H1 (cell line): ENCODE data around the gene TOP3B. TPM values are rescaled to one million over a fixed set of nuclear protein-coding genes. Genes with fewer than 3 reads are reported as not detected.
A peak's percentile ranks its signal among the peaks of the same experiment; 100 is the strongest.

Experiments used
- CTCF ChIA-PET: fragments of 300-600 bp; sonication (Branson Sonifier 250); formaldehyde crosslinking; loops from one replicate; lab custom pipeline; 2021; ENCODE audit not compliant: partially characterized antibody; lab: Charles Lee
- POLR2A ChIA-PET: fragments of 300-600 bp; sonication (Branson Sonifier 250); formaldehyde crosslinking; loops from one replicate; lab custom pipeline; 2021; ENCODE audit warnings: inconsistent platforms; ENCODE audit not compliant: partially characterized antibody; lab: Charles Lee
- DNase-seq, 2 experiments: peaks; one replicate each; pipeline versions ENCODE4 v3.0.0 to v3.0.0-alpha.2; 2010 to 2022; ENCODE audit warnings: low spot score in 2 of 2, low read depth in 1 of 2, mixed read lengths in 1 of 2
- FAIRE-seq: peaks from 2 replicates; lab custom pipeline; 2011; peaks lifted over from hg19 to GRCh38; lab: Jason Lieb, UNC
- H2AFZ ChIP-seq: 2 replicates; pipeline ENCODE4 v1.8.1; 2012; ENCODE audit warnings: low read length, inconsistent platforms
- H2AK5ac ChIP-seq: 2 replicates; pipeline ENCODE4 v1.6.1; 2013; ENCODE audit warnings: low read depth, low read length
- H2BK120ac ChIP-seq: replicated peaks from 2 replicates; pipeline ENCODE3; 2013; ENCODE audit warnings: low read depth, low read length, inconsistent platforms
- H2BK12ac ChIP-seq: 2 replicates; pipeline ENCODE4 v1.6.1; 2013; ENCODE audit warnings: low read depth, low read length
- H2BK15ac ChIP-seq: 2 replicates; pipeline ENCODE4 v1.6.1; 2013; ENCODE audit warnings: low read length
- H2BK20ac ChIP-seq: 2 replicates; pipeline ENCODE4 v1.6.1; 2013; ENCODE audit warnings: low read length
- H2BK5ac ChIP-seq: 2 replicates; pipeline ENCODE4 v1.6.1; 2013; ENCODE audit warnings: low read depth, low read length
- H3K14ac ChIP-seq: 2 replicates; pipeline ENCODE4 v1.6.1; 2013; ENCODE audit warnings: inconsistent platforms; ENCODE audit not compliant: insufficient read length
- H3K18ac ChIP-seq: 2 replicates; pipeline ENCODE4 v1.6.1; 2013; ENCODE audit warnings: low read length; ENCODE audit errors: extremely low read depth
- H3K23ac ChIP-seq: 2 replicates; pipeline ENCODE4 v1.6.1; 2013; ENCODE audit warnings: inconsistent platforms; ENCODE audit not compliant: insufficient read length
- H3K23me2 ChIP-seq: 2 replicates; pipeline ENCODE4 v1.6.1; 2013; ENCODE audit warnings: low read depth, low read length
- H3K27ac ChIP-seq: 2 replicates; pipeline ENCODE4 v1.6.1; 2011; ENCODE audit warnings: low read depth, low read length, inconsistent platforms
- H3K27me3 ChIP-seq, 4 experiments: replicated peaks in 1 of 4; 1 replicate in 1 of 4; 2 replicates in 3 of 4; pipeline versions ENCODE4 v1.6.1 to v1.8.1; 2011 to 2013; ENCODE audit warnings: low read length in 3 of 4, mild to moderate bottlenecking in 3 of 4, inconsistent platforms in 2 of 4, mixed read lengths in 2 of 4, moderate library complexity in 1 of 4; ENCODE audit not compliant: control insufficient read depth in 3 of 4, insufficient read depth in 3 of 4; ENCODE audit errors: extremely low read depth in 1 of 4
- H3K36me3 ChIP-seq, 4 experiments: 2 replicates each; pipeline versions ENCODE4 v1.6.1 to v1.8.1; 2011 to 2013; ENCODE audit warnings: mild to moderate bottlenecking in 4 of 4, low read length in 3 of 4, moderate library complexity in 2 of 4, control low read depth in 1 of 4, inconsistent platforms in 1 of 4; ENCODE audit not compliant: insufficient read depth in 4 of 4, control insufficient read depth in 2 of 4
- H3K4ac ChIP-seq: replicated peaks from 2 replicates; pipeline ENCODE3; 2013; ENCODE audit warnings: low read length, low read depth, mixed read lengths, inconsistent platforms; ENCODE audit not compliant: insufficient read length
- H3K4me1 ChIP-seq, 4 experiments: replicated peaks in 1 of 4; 1 replicate in 1 of 4; 2 replicates in 3 of 4; pipeline versions ENCODE4 v1.6.1 to v1.8.1; 2011 to 2013; ENCODE audit warnings: low read length in 3 of 4, inconsistent platforms in 2 of 4, mixed read lengths in 1 of 4; ENCODE audit not compliant: insufficient read depth in 4 of 4, control insufficient read depth in 3 of 4
- H3K4me2 ChIP-seq, 2 experiments: 2 replicates each; pipeline versions ENCODE4 v1.6.1 to v1.8.1; 2011 to 2013; ENCODE audit warnings: low read depth in 2 of 2, low read length in 2 of 2, control low read depth in 1 of 2, inconsistent platforms in 1 of 2, mild to moderate bottlenecking in 1 of 2; ENCODE audit not compliant: insufficient read depth in 1 of 2
- H3K4me3 ChIP-seq, 4 experiments: fragments of 200-600, 300-600 bp in 1 of 4; sonication (generic), shearing (Covaris generic), sonication (Bioruptor Twin) in 1 of 4; 2 replicates each; pipeline versions ENCODE4 v1.5.1 to v1.8.1; 2011 to 2016; ENCODE audit warnings: low read length in 4 of 4, low read depth in 3 of 4, control low read depth in 2 of 4, inconsistent platforms in 2 of 4, mild to moderate bottlenecking in 2 of 4, mixed read lengths in 1 of 4, moderate library complexity in 1 of 4; ENCODE audit not compliant: insufficient read depth in 2 of 4; ENCODE audit errors: extremely low read depth in 1 of 4
- H3K56ac ChIP-seq: replicated peaks from 2 replicates; pipeline ENCODE3; 2013; ENCODE audit warnings: low read depth, mild to moderate bottlenecking, mixed read lengths, low read length, inconsistent platforms; ENCODE audit not compliant: insufficient read length
- H3K79me1 ChIP-seq: 2 replicates; pipeline ENCODE4 v1.6.1; 2013; ENCODE audit warnings: low read depth, low read length, control low read depth
- H3K79me2 ChIP-seq, 2 experiments: 2 replicates each; pipeline versions ENCODE4 v1.6.1 to v1.8.1; 2012 to 2013; ENCODE audit warnings: low read length in 2 of 2, mild to moderate bottlenecking in 2 of 2, inconsistent platforms in 1 of 2; ENCODE audit not compliant: insufficient read depth in 2 of 2, control insufficient read depth in 1 of 2
- H3K9ac ChIP-seq, 4 experiments: replicated peaks in 1 of 4; 1 replicate in 1 of 4; 2 replicates in 3 of 4; pipeline versions ENCODE4 v1.6.1 to v1.8.1; 2011 to 2013; ENCODE audit warnings: low read depth in 3 of 4, low read length in 3 of 4, control low read depth in 2 of 4, mild to moderate bottlenecking in 2 of 4, moderate library complexity in 2 of 4, inconsistent platforms in 1 of 4; ENCODE audit errors: extremely low read depth in 1 of 4
- H3K9me3 ChIP-seq, 2 experiments: 2 replicates each; pipeline versions ENCODE4 v1.6.1 to v1.8.1; 2012 to 2013; ENCODE audit warnings: mild to moderate bottlenecking in 2 of 2, moderate library complexity in 2 of 2, control low read depth in 1 of 2, inconsistent platforms in 1 of 2, low read depth in 1 of 2, low read length in 1 of 2, mixed read lengths in 1 of 2; ENCODE audit not compliant: insufficient read depth in 2 of 2
- H4K20me1 ChIP-seq, 2 experiments: replicated peaks in 1 of 2; 2 replicates each; pipeline versions ENCODE3 to v1.8.1; 2011 to 2013; ENCODE audit warnings: inconsistent platforms in 2 of 2, low read length in 2 of 2, mild to moderate bottlenecking in 1 of 2; ENCODE audit not compliant: insufficient read depth in 2 of 2, control insufficient read depth in 1 of 2
- H4K5ac ChIP-seq: 2 replicates; pipeline ENCODE4 v1.6.1; 2013; ENCODE audit warnings: low read length, low read depth, mixed read lengths, inconsistent platforms; ENCODE audit not compliant: insufficient read length
- H4K8ac ChIP-seq: 2 replicates; pipeline ENCODE4 v1.8.0; 2013; ENCODE audit warnings: mild to moderate bottlenecking, moderate library complexity, low read length, inconsistent platforms; ENCODE audit not compliant: insufficient read depth; ENCODE audit errors: extremely low read depth
- H4K91ac ChIP-seq: replicated peaks from 2 replicates; pipeline ENCODE3; 2013; ENCODE audit warnings: low read length, mixed read lengths, inconsistent platforms; ENCODE audit not compliant: insufficient read length
- GTF2F1 ChIP-seq: IDR thresholded peaks from 2 replicates; pipeline ENCODE4 v1.6.1; 2012; ENCODE audit warnings: low read depth, low read length, improper control_type of control experiment, borderline replicate concordance
- KDM1A ChIP-seq: fragments of 200-600, 300-600 bp; sonication (generic); IDR thresholded peaks from 2 replicates; pipeline ENCODE4 v1.7.1; 2016; ENCODE audit warnings: mild to moderate bottlenecking, low read length, borderline replicate concordance
- RNF2 ChIP-seq: fragments of 200-900, 300-1000 bp; sonication (generic); IDR thresholded peaks from 2 replicates; pipeline ENCODE4 v1.7.1; 2016; ENCODE audit warnings: borderline replicate concordance, low read depth, mild to moderate bottlenecking, antibody characterized with exemption, low read length; ENCODE audit not compliant: poor library complexity, severe bottlenecking; ENCODE audit errors: missing control alignments
- SAP30 ChIP-seq: fragments of 300-600 bp; sonication (generic); IDR thresholded peaks from 2 replicates; pipeline ENCODE4 v1.7.1; 2012; ENCODE audit warnings: low read length, moderate library complexity, mild to moderate bottlenecking, inconsistent platforms; ENCODE audit not compliant: insufficient read depth, insufficient replicate concordance
- WGBS, 2 experiments: shearing (Covaris generic) in 1 of 2; methylation state at CpG; one replicate each; pipeline versions ENCODE4 v1.1.6 to v1.1.7; 2013 to 2015; ENCODE audit warnings: low lambda C conversion rate in 2 of 2, mixed read lengths in 2 of 2, inconsistent platforms in 1 of 2, low coverage in 1 of 2, missing lambda C conversion rate in 1 of 2; ENCODE audit not compliant: insufficient replicate concordance in 2 of 2, insufficient coverage in 1 of 2, insufficient read length in 1 of 2; ENCODE audit errors: extremely low coverage in 1 of 2, missing lambda C conversion rate in 1 of 2; 5-methylcytosine and 5-hydroxymethylcytosine counted together
- polyA plus RNA-seq, 7 experiments: library from polyadenylated mRNA; depleted of rRNA in 3 of 7; stranded (reverse) in 5 of 7; unstranded in 2 of 7; fragments of >200 nt in 5 of 7; fragments of 200-250 nt in 2 of 7; gene quantifications; 1 replicate in 5 of 7; 2 replicates in 1 of 7; 4 replicates in 1 of 7; pipeline versions ENCODE4 v1.2.1 to v1.2.3, GENCODE V29; 2011 to 2013; ENCODE audit warnings: missing spikeins in 2 of 7, mixed read lengths in 2 of 7
- total RNA-seq: library from RNA; stranded (reverse); fragmentation: NEBNext Ultra II Directional; extraction: Animal tissue kit (Norgen Biotek cat#: 25700); gene quantifications from 2 replicates; pipeline ENCODE4 v1.2.1, GENCODE V29; 2021
- TF ChIP-seq, protein P1 (sequence below), 3 experiments: IDR thresholded peaks; 1 replicate in 2 of 3; 2 replicates in 1 of 3; pipeline versions ENCODE4 v1.5.1 to v1.6.1; 2011; ENCODE audit warnings: low read length in 3 of 3, mild to moderate bottlenecking in 3 of 3, inconsistent platforms in 2 of 3, low read depth in 1 of 3, moderate library complexity in 1 of 3; ENCODE audit not compliant: insufficient read depth in 1 of 3; ENCODE audit errors: control extremely low read depth in 1 of 3
- TF ChIP-seq, protein P2 (sequence below): IDR thresholded peaks from 2 replicates; pipeline ENCODE4 v1.6.1; 2011; ENCODE audit warnings: low read length, improper control_type of control experiment

TOP3B gene
- total and polyA plus RNA-seq, 2 of the 8 experiments (the other 6 are each of a cell fraction or from before 2014, with no cell fraction given) = 30.4 to 52.8 TPM

DNA sequence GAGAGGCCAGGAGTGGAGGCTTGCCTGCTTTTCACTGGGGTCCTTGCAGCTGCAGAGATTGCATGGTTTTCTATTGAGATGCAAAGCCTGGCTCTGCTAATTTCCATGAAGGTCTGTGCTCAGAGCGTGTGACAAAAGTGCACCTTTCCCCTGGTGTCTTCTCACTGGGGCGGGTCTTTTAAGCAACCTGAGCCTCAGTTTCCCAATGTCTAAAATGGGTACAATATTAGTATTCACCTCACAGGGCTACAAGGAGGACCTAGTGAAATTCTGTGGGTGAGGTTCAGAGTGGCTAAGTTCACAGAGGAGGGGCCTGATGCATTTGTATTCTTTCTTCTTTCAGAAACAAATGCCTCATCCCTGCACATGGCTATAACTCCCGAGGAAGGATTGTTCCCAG lies 50.2 kb downstream of the TOP3B start:
- H4K8ac ChIP-seq = no peak overlapping the region
- no peak overlapping the region for H2AFZ ChIP-seq
- H4K20me1 ChIP-seq = peaks cover 0 to 2% of the 10 kb centered on the region in 2 experiments
- no peak overlapping the region for H2BK5ac ChIP-seq
- CTCF ChIA-PET = interaction anchor here (1.7 kb wide), 1 partner anchor 34 kb away, joined by 3 read pairs; no protein-coding TSS in a partner anchor
- H2BK120ac ChIP-seq = no peak overlapping the region
- 75% methylated on average over 3 of the region's 3 CpGs; no CpG with 5 or more reads in 1 of the 2 experiments for WGBS, 2 experiments
- no peaks in the 10 kb centered on the region for H3K79me1 ChIP-seq
- H2BK12ac ChIP-seq = no peak overlapping the region
- H2BK15ac ChIP-seq = no peak overlapping the region
- no peak overlapping the region for H4K5ac ChIP-seq
- no peak overlapping the region for H3K56ac ChIP-seq
- H3K4ac ChIP-seq = no peak overlapping the region
- H3K4me1 ChIP-seq = peaks cover 3 to 8% (median 5%) of the 10 kb centered on the region in 4 experiments; a peak in 6 of 7 replicates
- no peaks in the 10 kb centered on the region for H3K27me3 ChIP-seq
- H3K9ac ChIP-seq = 0 out of 7 replicates have a peak overlapping the region, but pooled peaks of 1 of the 4 experiments have one; percentile 10
- no peaks in the 10 kb centered on the region for H3K79me2 ChIP-seq
- FAIRE-seq (no peak), DNase-seq (no peak)
- TF ChIP-seq RNF2 = no peak
- peak; percentile 94 for TF ChIP-seq KDM1A
- TF ChIP-seq, protein P1, sequence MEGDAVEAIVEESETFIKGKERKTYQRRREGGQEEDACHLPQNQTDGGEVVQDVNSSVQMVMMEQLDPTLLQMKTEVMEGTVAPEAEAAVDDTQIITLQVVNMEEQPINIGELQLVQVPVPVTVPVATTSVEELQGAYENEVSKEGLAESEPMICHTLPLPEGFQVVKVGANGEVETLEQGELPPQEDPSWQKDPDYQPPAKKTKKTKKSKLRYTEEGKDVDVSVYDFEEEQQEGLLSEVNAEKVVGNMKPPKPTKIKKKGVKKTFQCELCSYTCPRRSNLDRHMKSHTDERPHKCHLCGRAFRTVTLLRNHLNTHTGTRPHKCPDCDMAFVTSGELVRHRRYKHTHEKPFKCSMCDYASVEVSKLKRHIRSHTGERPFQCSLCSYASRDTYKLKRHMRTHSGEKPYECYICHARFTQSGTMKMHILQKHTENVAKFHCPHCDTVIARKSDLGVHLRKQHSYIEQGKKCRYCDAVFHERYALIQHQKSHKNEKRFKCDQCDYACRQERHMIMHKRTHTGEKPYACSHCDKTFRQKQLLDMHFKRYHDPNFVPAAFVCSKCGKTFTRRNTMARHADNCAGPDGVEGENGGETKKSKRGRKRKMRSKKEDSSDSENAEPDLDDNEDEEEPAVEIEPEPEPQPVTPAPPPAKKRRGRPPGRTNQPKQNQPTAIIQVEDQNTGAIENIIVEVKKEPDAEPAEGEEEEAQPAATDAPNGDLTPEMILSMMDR (IDR thresholded peaks at IDR 0.05; ENCODE audit: control extremely low read depth in 1 of 3, insufficient read depth in 1 of 3, low read depth in 1 of 3, low read length in 3 of 3) = no peak
- TF ChIP-seq SAP30 = no peak
- TF ChIP-seq, protein P2, sequence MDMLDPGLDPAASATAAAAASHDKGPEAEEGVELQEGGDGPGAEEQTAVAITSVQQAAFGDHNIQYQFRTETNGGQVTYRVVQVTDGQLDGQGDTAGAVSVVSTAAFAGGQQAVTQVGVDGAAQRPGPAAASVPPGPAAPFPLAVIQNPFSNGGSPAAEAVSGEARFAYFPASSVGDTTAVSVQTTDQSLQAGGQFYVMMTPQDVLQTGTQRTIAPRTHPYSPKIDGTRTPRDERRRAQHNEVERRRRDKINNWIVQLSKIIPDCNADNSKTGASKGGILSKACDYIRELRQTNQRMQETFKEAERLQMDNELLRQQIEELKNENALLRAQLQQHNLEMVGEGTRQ = no peak
- no peak for TF ChIP-seq GTF2F1
- H3K18ac ChIP-seq = no peak overlapping the region
- H2BK20ac ChIP-seq = no peak overlapping the region
- H3K9me3 ChIP-seq = no peaks in the 10 kb centered on the region
- H3K27ac ChIP-seq = no peak overlapping the region
- POLR2A ChIA-PET = interaction anchor here (0.8 to 1.2 kb wide), 2 partner anchors 10 to 66 kb away, joined by 3 to 5 read pairs; no protein-coding TSS in a partner anchor
- H2AK5ac ChIP-seq = no peak overlapping the region
- H3K23me2 ChIP-seq = no peaks in the 10 kb centered on the region
- 0 out of 8 replicates have a peak, but pooled peaks cover 0 to 3% (median 1%) of the 10 kb centered on the region in 4 experiments for H3K36me3 ChIP-seq
- no peak overlapping the region for H3K23ac ChIP-seq
- H3K14ac ChIP-seq = no peak overlapping the region
- no peak overlapping the region for H3K4me3 ChIP-seq
- H3K4me2 ChIP-seq = no peak overlapping the region
- H4K91ac ChIP-seq = no peak overlapping the region
